Measurements from ENCODE around the gene FNDC7.

DNA sequence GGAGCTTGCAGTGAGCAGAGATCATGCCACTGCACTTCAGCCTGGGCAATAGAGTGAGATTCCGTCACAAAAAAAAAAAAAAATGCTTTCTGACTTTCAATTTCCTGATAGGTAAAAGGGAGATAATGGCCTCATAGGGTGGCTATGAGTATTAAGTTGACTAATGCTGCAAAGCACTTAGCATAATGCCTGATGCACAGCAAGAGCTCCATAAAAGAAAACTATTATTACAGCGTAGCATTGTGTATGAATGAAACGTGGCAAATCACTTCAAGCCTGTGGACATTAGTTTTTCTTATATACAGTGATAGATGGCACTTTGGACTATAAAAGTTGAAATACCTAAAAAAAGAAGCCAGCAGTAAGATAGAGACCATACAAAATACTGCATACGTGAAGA is 16.8 kb downstream of the FNDC7 start:
- no peak for TF ChIP-seq TAF1 (IDR thresholded peaks at IDR 0.05; ENCODE audit: low read depth)
- TF ChIP-seq YY1 (IDR thresholded peaks at IDR 0.05; ENCODE audit: low read depth): no peak
- TF ChIP-seq CEBPB (IDR thresholded peaks at IDR 0.05): no peak
- TF ChIP-seq CREB1 (IDR thresholded peaks at IDR 0.05; ENCODE audit: low read depth): no peak
- TF ChIP-seq EP300 (IDR thresholded peaks at IDR 0.05; ENCODE audit: borderline replicate concordance): no peak
- TF ChIP-seq ZBTB7A (IDR thresholded peaks at IDR 0.05; ENCODE audit: low read depth): no peak
- no peak for TF ChIP-seq FOXM1 (IDR thresholded peaks at IDR 0.05; ENCODE audit: borderline replicate concordance, low read depth)
- no peak for TF ChIP-seq TCF12 (IDR thresholded peaks at IDR 0.05; ENCODE audit: low read depth)
- TF ChIP-seq REST (IDR thresholded peaks at IDR 0.05; ENCODE audit: low read depth): no peak
- TF ChIP-seq EGR1 (IDR thresholded peaks at IDR 0.05): no peak
- TF ChIP-seq NFIC (IDR thresholded peaks at IDR 0.05): no peak

Data from Ishikawa (cell line).